Measurements from ENCODE around the gene GFER.
"Not testable (repeated sequence)": the region's sequence is repeated elsewhere in the genome, so short reads cannot be mapped to it uniquely, and the experiment has no call there.

GFER gene

DNA sequence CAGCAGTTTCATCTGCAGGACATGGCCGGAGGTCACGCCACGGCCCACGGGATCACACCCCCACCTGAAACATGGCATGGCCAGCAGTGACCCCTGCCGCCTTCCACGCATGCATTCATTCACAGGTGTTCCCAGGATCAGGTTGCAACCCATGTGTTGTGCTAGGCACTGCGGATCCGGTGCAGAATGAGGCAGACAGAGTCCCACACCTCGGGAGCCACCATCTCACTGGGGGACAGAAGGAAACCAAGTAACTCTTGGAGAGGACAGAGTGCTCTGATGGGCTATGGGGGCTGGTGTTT is 36.7 kb upstream of the GFER start:
- H3K27me3 Mint-ChIP-seq, result no peaks in the 10 kb centered on the region
- no peak overlapping the region for H3K27ac Mint-ChIP-seq
- peaks cover 22% of the 10 kb centered on the region for H3K4me1 Mint-ChIP-seq
- no peak for ATAC-seq
- no peak for DNase-seq
- no peak overlapping the region for H3K4me3 Mint-ChIP-seq
- no peaks in the 10 kb centered on the region for H3K9me3 Mint-ChIP-seq

DNA sequence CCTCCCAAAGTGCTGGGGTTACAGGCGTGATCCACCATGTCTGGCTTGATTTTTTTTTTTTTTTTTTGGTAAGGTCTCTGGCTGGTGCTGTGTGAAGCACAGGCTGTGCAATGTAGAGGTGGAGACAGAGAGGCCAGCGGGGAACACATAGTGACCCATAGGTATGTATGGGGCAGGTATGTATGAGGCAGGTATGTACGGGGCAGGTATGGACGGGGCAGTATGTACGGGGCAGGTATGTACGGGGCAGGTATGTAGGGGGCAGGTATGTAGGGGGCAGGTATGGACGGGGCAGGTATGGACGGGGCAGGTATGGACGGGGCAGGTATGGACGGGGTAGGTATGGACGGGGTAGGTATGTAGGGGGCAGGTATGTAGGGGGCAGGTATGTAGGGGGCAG is 34.5 kb upstream of the GFER start:
- no peaks in the 10 kb centered on the region for H3K9me3 Mint-ChIP-seq
- ATAC-seq (no peak), DNase-seq (no peak)
- no peak overlapping the region for H3K27ac Mint-ChIP-seq
- H3K4me1 Mint-ChIP-seq, result peaks cover 10% of the 10 kb centered on the region
- no peaks in the 10 kb centered on the region for H3K27me3 Mint-ChIP-seq
- H3K4me3 Mint-ChIP-seq, result no peak overlapping the region

GRCh38 chr16:1950047-1950446 is 33.9 kb upstream of the GFER start:
- Mint-ChIP-seq H3K27ac (no peak overlapping the region), H3K27me3 (no peaks in the 10 kb centered on the region), H3K4me1 (peaks cover 6% of the 10 kb centered on the region), H3K4me3 (no peak overlapping the region), H3K9me3 (no peaks in the 10 kb centered on the region)
- DNase-seq, result no peak
- ATAC-seq, result no peak

DNA sequence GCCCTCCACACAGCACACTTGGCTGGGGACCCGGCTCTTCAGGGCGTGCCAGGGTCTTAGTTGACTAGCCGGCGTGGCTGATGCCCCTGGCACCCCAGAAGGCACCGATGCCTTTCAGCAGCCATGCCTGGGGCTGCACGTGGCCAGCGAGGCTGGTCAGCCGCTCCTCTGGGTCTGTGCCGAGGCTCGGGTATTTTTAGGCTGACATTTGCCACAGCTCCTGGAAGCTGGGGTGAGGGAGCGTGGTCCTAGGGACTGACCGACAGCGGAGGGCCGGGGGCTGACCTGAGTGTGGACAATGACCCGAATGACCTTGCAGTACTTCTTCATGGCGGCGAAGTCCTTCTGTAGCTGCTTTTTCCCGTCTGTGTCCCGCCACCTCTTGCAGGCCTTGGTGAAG is 33.4 kb upstream of the GFER start:
- H3K27ac Mint-ChIP-seq, result no peak overlapping the region
- DNase-seq (no peak), ATAC-seq (no peak)
- H3K4me3 Mint-ChIP-seq, result no peak overlapping the region
- peaks cover 6% of the 10 kb centered on the region for H3K4me1 Mint-ChIP-seq
- H3K9me3 Mint-ChIP-seq, result no peaks in the 10 kb centered on the region
- no peaks in the 10 kb centered on the region for H3K27me3 Mint-ChIP-seq

DNA sequence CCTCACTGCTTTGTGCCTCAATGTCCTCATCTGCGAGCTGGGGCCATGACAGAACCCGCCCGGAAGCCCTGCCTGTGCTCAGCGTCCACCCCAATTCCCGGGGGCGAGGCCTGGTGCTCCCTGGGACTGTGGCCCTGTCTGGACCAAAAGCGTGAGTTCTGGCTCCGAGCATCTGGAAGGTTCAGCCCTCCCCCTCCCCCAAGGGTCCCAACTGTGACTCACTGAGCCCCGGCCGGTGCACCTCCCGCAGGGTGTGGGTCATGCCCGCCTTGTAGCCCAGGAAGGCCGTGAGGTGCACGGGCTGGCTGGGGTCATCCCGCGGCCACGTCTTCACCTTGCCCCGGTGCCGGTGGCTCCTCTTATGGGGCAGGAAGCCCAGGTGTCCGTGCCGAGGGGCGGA is 30.3 kb upstream of the GFER start:
- H3K27me3 Mint-ChIP-seq, result no peaks in the 10 kb centered on the region
- no peak overlapping the region for H3K4me3 Mint-ChIP-seq
- peaks cover 8% of the 10 kb centered on the region for H3K4me1 Mint-ChIP-seq
- ATAC-seq (no peak), DNase-seq (no peak)
- H3K9me3 Mint-ChIP-seq, result no peaks in the 10 kb centered on the region
- no peak overlapping the region for H3K27ac Mint-ChIP-seq

DNA sequence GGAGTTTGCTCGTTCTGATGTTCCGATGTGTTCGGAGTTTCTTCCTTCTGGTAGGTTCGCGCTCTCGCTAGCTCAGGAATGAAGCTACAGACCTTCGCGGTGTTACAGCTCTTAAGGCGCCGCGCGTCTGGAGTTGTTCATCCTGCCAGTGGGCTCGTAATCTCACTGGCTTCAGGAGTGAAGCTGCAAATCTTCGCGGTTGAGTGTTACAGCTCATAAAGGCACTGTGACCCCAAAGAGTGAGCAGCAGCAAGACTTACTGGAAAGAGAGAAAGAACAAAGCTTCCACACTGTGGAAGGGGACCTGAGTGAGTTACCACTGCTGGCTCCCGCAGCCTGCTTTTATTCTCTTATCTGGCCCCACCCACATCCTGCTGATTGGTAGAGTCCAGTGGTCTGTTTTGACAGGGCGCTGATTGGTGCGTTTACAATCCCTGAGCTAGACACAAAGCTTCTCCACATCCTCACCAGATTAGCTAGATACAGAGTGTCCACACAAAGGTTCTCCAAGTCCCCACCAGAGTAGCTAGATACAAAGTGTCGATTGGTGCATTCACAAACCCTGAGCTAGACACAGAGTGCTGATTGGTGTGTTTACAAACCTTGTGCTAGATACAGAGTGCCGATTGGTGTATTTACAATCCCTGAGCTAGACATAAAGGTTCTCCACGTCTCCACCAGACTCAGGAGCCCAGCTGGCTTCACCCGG is 26.4 kb upstream of the GFER start:
- H3K27me3 Mint-ChIP-seq, H3K9me3 Mint-ChIP-seq, ATAC-seq, DNase-seq: not testable (repeated sequence)
- H3K27ac Mint-ChIP-seq, result peak overlapping the region in 1 of 2 donors; percentile 56
- H3K4me1 Mint-ChIP-seq, result peaks cover 40% of the 10 kb centered on the region
- H3K4me3 Mint-ChIP-seq, result peak overlapping the region in 1 of 2 donors; percentile 18

DNA sequence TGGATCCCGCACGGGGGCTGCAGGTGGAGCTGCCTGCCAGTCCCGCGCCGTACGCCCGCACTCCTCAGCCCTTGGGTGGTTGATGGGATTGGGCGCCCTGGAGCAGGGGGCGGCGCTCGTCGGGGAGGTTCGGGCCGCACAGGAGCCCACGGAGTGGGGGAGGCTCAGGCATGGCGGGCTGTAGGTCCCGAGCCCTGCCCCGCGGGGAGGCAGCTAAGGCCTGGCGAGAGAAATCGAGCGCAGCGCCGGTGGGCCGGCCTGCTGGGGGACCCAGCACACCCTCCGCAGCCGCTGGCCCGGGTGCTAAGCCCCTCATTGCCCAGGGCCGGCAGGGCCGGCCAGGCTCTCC is 25.9 kb upstream of the GFER start:
- DNase-seq, H3K9me3 Mint-ChIP-seq, ATAC-seq, H3K27ac Mint-ChIP-seq, H3K27me3 Mint-ChIP-seq: not testable (repeated sequence)
- peak overlapping the region in 1 of 2 donors; percentile 18 for H3K4me3 Mint-ChIP-seq
- peaks cover 42% of the 10 kb centered on the region for H3K4me1 Mint-ChIP-seq

- no peaks in the 10 kb centered on the region for H3K9me3 Mint-ChIP-seq
- H3K27me3 Mint-ChIP-seq, result no peaks in the 10 kb centered on the region
- H3K4me1 Mint-ChIP-seq, result peaks cover 49% of the 10 kb centered on the region
- H3K4me3 Mint-ChIP-seq, result peak overlapping the region; percentile 84 to 97
- ATAC-seq, result peak; percentile 6
- DNase-seq, result peak in 1 of 2 donors; percentile 34
- peak overlapping the region; percentile 78 to 91 for H3K27ac Mint-ChIP-seq
Measured at GRCh38 chr16:1958715-1959268, 25.2 kb upstream of the GFER start.

DNA sequence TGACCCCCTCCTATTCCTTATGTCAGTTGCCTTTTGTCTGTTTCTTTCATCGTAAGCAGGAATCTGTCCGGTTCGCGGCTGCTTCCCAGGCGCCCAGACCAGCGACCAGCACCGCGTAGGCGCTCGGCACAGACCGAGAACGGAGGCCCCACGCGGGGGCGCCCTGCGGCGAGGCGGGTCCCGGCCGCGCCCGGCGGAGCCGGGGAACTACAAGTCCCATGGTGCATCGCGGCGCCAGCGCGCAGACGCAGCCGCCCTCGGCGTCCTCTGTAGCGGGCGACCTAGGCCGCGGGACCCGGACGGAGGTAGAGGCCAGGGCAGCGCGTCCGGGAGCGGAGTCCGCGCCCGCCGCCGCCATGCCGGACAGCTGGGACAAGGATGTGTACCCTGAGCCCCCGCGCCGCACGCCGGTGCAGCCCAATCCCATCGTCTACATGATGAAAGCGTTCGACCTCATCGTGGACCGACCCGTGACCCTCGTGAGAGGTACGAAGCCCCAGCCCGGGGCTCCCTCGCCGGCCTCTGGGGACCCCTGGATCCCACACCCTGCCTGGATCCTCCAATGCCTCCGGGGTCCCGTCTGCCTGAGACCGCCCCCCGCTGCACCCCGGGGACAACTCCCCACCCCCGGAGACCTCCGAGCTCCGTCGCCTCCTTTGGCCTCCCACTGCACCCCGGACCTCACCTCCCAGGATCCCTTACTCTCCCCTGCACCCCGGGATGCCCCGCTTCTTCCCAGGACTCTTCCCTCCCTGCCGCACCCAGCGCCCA is 24.5 kb upstream of the GFER start, which contains the start of gene NDUFB10:
Gene NDUFB10 (plus strand): TSS at position 270 of the 771 bp plus-strand sequence. CDS start 87 bp downstream, at position 357.
- Mint-ChIP-seq H3K4me1 (peaks cover 54% of the 10 kb centered on the region), H3K4me3 (peak within 1 kb of the TSS; percentile 84 to 97), H3K27me3 (no peaks in the 10 kb centered on the region), H3K27ac (peak within 1 kb of the TSS; percentile 91 to 98), H3K9me3 (no peaks in the 10 kb centered on the region)
- DNase-seq, result peak; percentile 90 to 91
- ATAC-seq, result peak; percentile 85

GRCh38 chr16:1960665-1961630 is 23.0 kb upstream of the GFER start:
- Mint-ChIP-seq H3K27me3 (no peaks in the 10 kb centered on the region), H3K27ac (peak overlapping the region; percentile 91 to 98), H3K9me3 (no peaks in the 10 kb centered on the region), H3K4me1 (peaks cover 60% of the 10 kb centered on the region), H3K4me3 (peak overlapping the region; percentile 84 to 97)
- ATAC-seq (peak; percentile 5), DNase-seq (peak in 1 of 2 donors; percentile 40)

- Mint-ChIP-seq H3K4me1 (peaks cover 61% of the 10 kb centered on the region), H3K27ac (peak overlapping the region in 1 of 2 donors; percentile 72), H3K9me3 (no peaks in the 10 kb centered on the region), H3K27me3 (no peaks in the 10 kb centered on the region), H3K4me3 (peak overlapping the region; percentile 94 to 98)
- DNase-seq (no peak), ATAC-seq (no peak)
Measured at GRCh38 chr16:1961651-1962067, 22.3 kb upstream of the GFER start.

GRCh38 chr16:1962161-1963153 is 21.5 kb upstream of the GFER start:
- DNase-seq, ATAC-seq, H3K27me3 Mint-ChIP-seq, H3K9me3 Mint-ChIP-seq: not testable (repeated sequence)
- Mint-ChIP-seq H3K4me3 (peak overlapping the region; percentile 94 to 98), H3K4me1 (peaks cover 66% of the 10 kb centered on the region), H3K27ac (peak overlapping the region; percentile 96 to 98)

- DNase-seq (no peak), ATAC-seq (peak; percentile 6)
- H3K27ac Mint-ChIP-seq, result peak overlapping the region; percentile 96 to 98
- no peaks in the 10 kb centered on the region for H3K9me3 Mint-ChIP-seq
- peaks cover 65% of the 10 kb centered on the region for H3K4me1 Mint-ChIP-seq
- H3K27me3 Mint-ChIP-seq, result no peaks in the 10 kb centered on the region
- H3K4me3 Mint-ChIP-seq, result peak overlapping the region; percentile 94 to 98
Measured at GRCh38 chr16:1963806-1964505, 20.0 kb upstream of the GFER start.
